Measurements from ENCODE around the gene SNRNP25. TPM values are rescaled to one million over a fixed set of nuclear protein-coding genes. Genes with fewer than 3 reads are reported as not detected.

Gene SNRNP25
- total and polyA plus RNA-seq, 11 donors, result 41.6 to 127 (median 56.7) TPM

DNA sequence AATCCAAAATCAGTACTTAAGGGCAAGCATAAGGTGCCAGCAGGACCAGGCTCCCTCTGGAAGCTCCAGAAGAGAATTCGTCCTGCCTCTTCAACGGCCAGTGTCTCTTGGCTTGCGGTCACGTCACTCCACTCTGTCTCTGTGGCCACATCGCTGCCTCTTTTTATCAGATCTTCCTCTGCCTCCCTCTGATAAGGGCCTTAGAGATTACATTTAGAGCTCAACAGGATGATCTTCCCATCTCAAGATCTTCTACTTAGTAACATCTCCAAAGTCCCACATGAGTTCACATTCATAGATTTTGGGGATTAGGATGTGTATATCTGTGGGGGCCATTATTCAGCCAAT is 41.3 kb downstream of the SNRNP25 start:
- H3K36me3 ChIP-seq, result peaks cover 0 to 42% (median 21%) of the 10 kb centered on the region in 9 donors
- intact Hi-C loops (cut with DNase I), result no loop called here
- no peak for DNase-seq

DNA sequence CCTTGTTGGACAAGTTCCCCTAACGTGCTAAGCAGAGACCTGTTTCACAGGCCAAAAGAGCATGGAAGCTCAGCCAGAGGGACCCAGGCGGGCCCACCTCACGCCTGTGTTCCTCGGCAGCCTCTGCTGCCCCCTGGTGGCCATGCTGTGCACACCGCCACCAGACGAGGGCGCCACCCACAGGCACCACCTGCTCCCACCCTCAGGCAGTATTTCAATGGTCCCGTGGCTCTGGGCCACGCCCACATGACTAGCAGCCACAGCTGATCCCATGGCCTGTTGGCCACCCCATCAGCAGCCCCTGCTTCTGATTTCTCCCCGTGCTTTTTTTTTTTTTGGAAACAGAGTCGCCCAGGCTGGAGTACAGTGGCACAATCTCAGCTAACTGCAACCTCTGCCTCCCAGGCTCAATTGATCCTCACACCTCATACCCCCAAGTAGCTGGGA is 43.3 kb downstream of the SNRNP25 start:
- DNase-seq, result peak; percentile 86 to 94 (median 90)
- intact Hi-C loops (cut with DNase I), result loop anchor here (1.0 to 2.0 kb wide), 4 partner anchors 30 to 32 kb away; no protein-coding TSS in a partner anchor
- no peak overlapping the region for H3K27ac ChIP-seq
- WGBS, 4 donors, result 7 to 11% (median 9%) methylated on average over 11 of the region's 11 CpGs
- peaks cover 0 to 42% (median 18%) of the 10 kb centered on the region in 9 donors for H3K36me3 ChIP-seq
- peaks cover 7 to 31% (median 20%) of the 10 kb centered on the region in 12 donors for H3K4me1 ChIP-seq
- H3K27me3 ChIP-seq, result no peaks in the 10 kb centered on the region
- H3K4me3 ChIP-seq, result no peak overlapping the region
- TF ChIP-seq, protein P1, sequence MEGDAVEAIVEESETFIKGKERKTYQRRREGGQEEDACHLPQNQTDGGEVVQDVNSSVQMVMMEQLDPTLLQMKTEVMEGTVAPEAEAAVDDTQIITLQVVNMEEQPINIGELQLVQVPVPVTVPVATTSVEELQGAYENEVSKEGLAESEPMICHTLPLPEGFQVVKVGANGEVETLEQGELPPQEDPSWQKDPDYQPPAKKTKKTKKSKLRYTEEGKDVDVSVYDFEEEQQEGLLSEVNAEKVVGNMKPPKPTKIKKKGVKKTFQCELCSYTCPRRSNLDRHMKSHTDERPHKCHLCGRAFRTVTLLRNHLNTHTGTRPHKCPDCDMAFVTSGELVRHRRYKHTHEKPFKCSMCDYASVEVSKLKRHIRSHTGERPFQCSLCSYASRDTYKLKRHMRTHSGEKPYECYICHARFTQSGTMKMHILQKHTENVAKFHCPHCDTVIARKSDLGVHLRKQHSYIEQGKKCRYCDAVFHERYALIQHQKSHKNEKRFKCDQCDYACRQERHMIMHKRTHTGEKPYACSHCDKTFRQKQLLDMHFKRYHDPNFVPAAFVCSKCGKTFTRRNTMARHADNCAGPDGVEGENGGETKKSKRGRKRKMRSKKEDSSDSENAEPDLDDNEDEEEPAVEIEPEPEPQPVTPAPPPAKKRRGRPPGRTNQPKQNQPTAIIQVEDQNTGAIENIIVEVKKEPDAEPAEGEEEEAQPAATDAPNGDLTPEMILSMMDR (IDR thresholded peaks at IDR 0.05), result peak in 11 of 12 donors; percentile 96 to 100 (median 99)
- no peak for TF ChIP-seq POLR2A (IDR thresholded peaks at IDR 0.05)
- H3K9me3 ChIP-seq, result no peaks in the 10 kb centered on the region
- peak; percentile 74 to 91 (median 81) for ATAC-seq

More for the DNA sequence above, 41.3 kb downstream of the SNRNP25 start:
- Histone ChIP-seq H3K27ac (no peak overlapping the region), H3K4me3 (no peak overlapping the region), H3K9me3 (no peaks in the 10 kb centered on the region), H3K4me1 (peaks cover 3 to 31% (median 15%) of the 10 kb centered on the region in 12 donors), H3K27me3 (no peaks in the 10 kb centered on the region)
- WGBS, 4 donors, result 89 to 95% (median 93%) methylated on average over 5 of the region's 5 CpGs
- no peak for TF ChIP-seq POLR2A (IDR thresholded peaks at IDR 0.05)
- TF ChIP-seq, protein P1 (IDR thresholded peaks at IDR 0.05), result no peak
- ATAC-seq, result no peak

DNA sequence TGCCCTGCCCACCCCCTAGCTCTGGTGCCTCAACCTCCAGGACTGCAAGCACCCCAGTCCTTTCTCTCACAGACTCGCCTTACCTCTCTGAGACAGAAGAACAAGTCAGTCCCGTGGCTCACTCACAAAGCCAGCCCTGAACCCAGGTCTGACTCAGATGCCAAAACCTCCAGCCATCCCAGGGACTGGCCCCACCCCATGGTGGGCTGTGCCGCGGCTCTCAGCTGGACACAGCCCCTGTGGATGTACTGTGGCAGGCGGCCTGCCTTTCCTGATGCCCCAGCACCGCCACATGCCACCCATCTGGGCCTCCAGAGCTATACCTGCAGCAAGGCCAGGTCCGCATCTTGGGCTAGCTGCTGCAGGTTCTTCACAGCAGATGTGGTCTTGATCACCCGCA is 44.2 kb downstream of the SNRNP25 start:
- H3K4me3 ChIP-seq, result no peak overlapping the region
- peaks cover 0 to 38% (median 12%) of the 10 kb centered on the region in 9 donors for H3K36me3 ChIP-seq
- TF ChIP-seq, protein P1 (IDR thresholded peaks at IDR 0.05), result no peak
- no peak for TF ChIP-seq POLR2A (IDR thresholded peaks at IDR 0.05)
- no peak for ATAC-seq
- peak in 1 of 5 donors; percentile 24 for DNase-seq
- H3K4me1 ChIP-seq, result peaks cover 7 to 36% (median 25%) of the 10 kb centered on the region in 12 donors
- H3K27me3 ChIP-seq, result no peaks in the 10 kb centered on the region
- WGBS, 4 donors, result 91 to 93% (median 93%) methylated on average over 8 of the region's 8 CpGs
- H3K27ac ChIP-seq, result no peak overlapping the region
- no peaks in the 10 kb centered on the region for H3K9me3 ChIP-seq
- intact Hi-C loops (cut with DNase I), result loop anchor here in 8 of 10 donors (1.0 to 2.0 kb wide), 4 partner anchors 31 to 33 kb away; no protein-coding TSS in a partner anchor

DNA sequence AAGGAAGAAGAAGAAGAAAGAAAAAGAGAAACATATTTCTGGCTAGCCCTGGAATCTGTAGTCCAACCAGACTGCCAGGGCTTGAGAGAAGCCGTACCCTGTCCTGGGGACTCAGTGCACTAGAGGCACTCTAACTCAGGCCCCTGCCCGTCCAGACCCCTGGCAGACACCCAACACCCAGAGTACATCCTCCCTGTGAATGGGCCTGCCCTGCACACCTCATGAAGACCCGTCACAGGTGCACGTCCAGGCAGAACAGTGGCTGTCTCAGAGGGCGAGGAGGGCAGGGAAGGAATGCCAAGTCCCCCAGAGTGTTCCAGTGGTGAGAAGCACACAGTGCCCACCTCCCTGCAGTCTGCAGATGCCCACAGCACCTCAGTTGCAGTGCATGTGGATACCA is 47.4 kb downstream of the SNRNP25 start:
- no peak for ATAC-seq
- no peaks in the 10 kb centered on the region for H3K27me3 ChIP-seq
- no peaks in the 10 kb centered on the region for H3K9me3 ChIP-seq
- 79 to 92% (median 81%) methylated on average over 5 of the region's 5 CpGs for WGBS, 4 donors
- H3K4me3 ChIP-seq, result no peak overlapping the region
- no peak for TF ChIP-seq POLR2A (IDR thresholded peaks at IDR 0.05)
- TF ChIP-seq, protein P1 (IDR thresholded peaks at IDR 0.05), result no peak
- H3K4me1 ChIP-seq, result peaks cover 7 to 42% (median 27%) of the 10 kb centered on the region in 12 donors
- H3K36me3 ChIP-seq, result peaks cover 0 to 31% (median 15%) of the 10 kb centered on the region in 9 donors
- peak overlapping the region; percentile 60 to 89 (median 76) for H3K27ac ChIP-seq
- intact Hi-C loops (cut with DNase I), result no loop called here
- DNase-seq, result no peak
